GM19351 (cell line): ENCODE data around the gene TTN.

Experiments
- ATAC-seq: cut with Tn5 transposase; IDR thresholded peaks from one replicate; pipeline ENCODE4 v1.9.1; 2021; ENCODE audit warnings: mild to moderate bottlenecking, moderate library complexity; ENCODE audit not compliant: unreplicated experiment

TTN gene

DNA sequence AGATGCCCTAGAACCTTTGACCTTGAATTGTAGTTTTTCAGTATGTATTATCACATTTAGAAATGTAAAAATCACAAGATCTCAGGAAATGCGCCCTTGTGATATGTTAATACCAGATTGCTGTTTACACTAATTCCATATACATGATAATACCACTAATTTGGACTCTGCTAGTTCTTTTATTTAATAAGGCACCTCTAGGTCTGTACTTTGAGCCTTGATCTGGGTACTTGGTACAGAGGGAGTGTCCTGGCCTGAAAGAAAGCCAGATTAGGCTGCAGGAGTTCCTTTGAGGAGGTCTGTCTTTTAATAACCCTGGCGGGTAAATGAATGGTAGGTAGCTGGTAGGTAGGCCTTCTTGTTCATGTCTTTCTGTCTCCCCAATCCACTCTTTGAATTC lies 300.7 kb downstream of the TTN start:
- no peak for ATAC-seq

- ATAC-seq, result no peak
Observed at GRCh38 chr2:178506101-178506500, 301.1 kb downstream of the TTN start.

DNA sequence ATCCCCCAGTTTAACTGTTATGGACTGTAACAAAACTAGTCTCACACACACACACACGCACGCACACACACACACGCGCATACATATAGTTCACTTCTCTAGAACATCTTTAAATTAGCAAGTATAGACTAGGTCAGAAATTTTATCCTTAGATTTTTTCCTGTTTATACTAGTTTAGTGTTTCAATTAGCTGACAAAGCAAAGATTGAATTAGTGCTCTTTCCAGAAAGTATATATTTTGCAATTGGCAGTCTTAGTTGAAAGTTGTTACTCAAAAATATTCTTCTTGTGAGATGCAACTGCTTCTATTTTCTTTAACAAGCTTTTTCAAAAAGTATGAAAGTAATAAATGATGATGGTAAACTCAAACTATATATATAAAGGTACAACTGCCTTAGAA lies 304.5 kb downstream of the TTN start:
- no peak for ATAC-seq

DNA sequence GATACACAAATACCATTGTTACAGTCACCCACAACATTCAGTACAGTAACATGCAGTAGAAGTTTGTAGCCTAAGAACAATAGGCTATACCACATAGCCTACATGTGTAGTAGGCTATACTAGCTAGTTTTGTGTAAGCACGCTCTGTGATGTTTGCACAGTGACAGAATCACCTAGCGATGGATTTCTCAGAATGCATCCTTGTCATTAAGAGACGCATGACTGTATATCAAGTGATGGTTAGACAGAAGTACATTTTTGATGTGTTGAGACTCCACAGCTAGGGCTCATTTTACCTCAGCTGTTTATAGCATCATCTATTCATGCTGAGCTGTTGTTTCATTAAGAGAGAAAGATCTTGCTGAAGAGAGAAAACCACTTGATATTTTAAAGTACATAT lies 307.6 kb downstream of the TTN start:
- no peak for ATAC-seq

DNA sequence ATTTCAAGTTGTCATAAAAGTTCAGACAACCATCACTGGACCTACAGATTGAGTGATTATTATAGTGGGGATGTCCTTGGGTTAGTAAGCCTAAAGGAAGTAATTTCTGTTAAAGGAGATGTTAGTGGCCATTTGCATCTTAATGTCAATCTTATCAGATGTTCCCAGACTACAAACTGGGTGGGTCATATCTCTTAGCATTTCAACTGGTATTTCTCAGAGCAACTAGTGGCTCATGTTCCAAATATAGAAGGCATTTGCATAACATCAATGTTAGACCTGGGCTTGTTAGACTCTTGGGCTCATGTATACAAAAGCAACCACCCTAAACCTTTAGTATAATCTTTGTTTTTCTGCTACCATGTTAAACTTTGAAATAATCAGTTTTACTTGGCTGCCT lies 309.1 kb downstream of the TTN start:
- ATAC-seq, result peak; percentile 86

DNA sequence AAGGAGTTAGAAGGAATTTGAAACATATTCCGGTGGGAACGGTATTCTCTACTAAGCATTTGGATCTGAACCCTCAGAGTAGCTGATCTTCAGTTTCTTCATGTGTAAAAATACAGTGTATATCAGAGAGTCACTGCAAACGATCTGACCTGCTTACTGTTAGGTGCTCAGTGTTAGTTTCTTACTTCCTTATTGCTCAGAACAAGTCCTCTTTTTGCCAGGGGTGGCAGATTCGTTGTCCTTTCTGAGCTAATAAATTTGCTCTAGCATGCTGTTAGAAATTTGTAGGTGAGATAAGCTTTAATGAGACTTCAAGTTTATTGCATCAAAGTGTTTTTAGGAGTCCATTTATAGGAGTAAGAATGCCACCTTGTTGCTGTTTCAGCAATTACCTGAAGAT lies 311.2 kb downstream of the TTN start:
- ATAC-seq, result no peak

DNA sequence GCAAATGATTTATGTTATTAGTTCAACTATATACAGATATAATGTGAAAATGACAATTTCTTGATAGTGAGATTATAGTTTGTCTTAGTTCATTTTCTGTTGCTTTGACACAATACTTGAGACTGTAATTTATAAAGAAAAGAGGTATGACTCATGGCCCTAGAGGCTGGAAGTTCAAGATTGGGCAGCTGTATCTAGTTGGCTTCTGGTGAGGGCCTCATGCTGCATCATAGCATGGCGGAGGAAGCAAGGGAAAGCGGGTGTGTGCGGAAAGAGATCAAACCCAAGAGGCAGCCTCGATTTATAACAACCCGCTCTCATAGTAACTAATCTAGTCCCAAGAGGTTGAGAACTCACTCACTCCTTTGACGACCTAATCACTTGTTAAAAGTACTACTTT lies 315.6 kb downstream of the TTN start:
- ATAC-seq, result no peak

- ATAC-seq, result no peak
Observed at GRCh38 chr2:178485356-178485755, 321.9 kb downstream of the TTN start.

DNA sequence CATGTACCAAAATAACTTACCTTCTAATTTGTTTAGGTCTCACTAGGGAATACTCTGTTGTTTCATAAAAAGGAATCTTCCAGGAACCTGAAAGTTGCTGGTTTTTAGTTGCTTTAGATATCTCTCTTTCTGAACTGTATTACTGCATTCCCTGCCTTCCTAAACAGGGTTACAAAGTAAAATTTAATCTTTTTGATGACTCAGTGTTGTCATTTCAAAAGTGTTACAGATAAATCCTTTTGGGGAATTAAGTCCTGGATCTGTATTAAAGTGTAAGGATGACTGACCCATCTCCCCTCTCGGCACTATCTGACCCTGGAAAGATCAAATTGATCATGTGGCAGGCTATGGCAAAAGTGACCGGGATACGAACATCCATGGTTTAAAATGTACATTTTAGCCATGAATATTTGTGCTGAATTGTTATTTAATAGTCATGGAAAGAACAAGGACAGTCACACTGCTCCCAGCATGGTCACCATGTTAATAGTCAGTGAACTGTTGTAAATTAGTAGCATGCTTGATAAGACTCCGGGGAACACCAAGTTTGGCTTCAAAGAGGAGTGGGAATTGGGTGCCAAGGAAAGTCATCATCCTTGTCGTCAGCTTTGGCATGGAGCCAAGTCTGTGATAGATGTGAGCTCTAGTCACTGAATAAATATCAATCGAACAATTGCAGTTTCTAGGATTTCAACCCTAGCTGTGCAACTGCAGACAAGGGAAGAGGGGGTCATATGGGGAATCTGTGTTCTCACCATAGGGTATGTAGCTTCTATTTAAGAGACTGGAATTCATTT lies 322.8 kb downstream of the TTN start:
- no peak for ATAC-seq

GRCh38 chr2:178482437-178482836 lies 324.8 kb downstream of the TTN start:
- ATAC-seq, result peak; percentile 40

- ATAC-seq, result peak; percentile 58
Observed at GRCh38 chr2:178480227-178481181, 326.7 kb downstream of the TTN start, which contains the start of gene PLEKHA3. Gene PLEKHA3, plus strand, starts transcription at chr2:178480457. Its CDS starts 413 bp downstream, at chr2:178480870.

GRCh38 chr2:178479758-178480226 lies 327.4 kb downstream of the TTN start:
- no peak for ATAC-seq

- ATAC-seq, result no peak
Observed at GRCh38 chr2:178479275-178479616, 328.0 kb downstream of the TTN start.

GRCh38 chr2:178478439-178479274 lies 328.6 kb downstream of the TTN start, which contains the start of gene FKBP7:
Gene FKBP7, minus strand, starts transcription at chr2:178478600. Its CDS starts 101 bp downstream, at chr2:178478499.
- ATAC-seq, result peak; percentile 42

DNA sequence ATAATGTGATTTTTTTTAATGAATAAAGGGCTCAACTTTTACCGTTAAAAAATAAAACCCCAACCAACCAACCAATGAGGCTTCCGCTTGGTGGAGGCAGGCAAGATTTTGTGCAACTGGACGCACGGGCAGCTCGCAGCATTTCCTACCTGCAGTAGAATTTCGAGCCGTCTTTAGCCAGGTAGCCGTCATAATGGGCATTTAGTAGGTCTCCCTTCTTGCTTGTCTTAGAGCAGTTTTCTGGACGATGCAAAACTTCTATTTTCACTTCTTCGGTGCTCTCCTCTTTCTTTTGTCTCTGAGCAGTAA lies 329.1 kb downstream of the TTN start:
- no peak for ATAC-seq

GRCh38 chr2:178477443-178478129 lies 329.6 kb downstream of the TTN start:
- ATAC-seq, result no peak

DNA sequence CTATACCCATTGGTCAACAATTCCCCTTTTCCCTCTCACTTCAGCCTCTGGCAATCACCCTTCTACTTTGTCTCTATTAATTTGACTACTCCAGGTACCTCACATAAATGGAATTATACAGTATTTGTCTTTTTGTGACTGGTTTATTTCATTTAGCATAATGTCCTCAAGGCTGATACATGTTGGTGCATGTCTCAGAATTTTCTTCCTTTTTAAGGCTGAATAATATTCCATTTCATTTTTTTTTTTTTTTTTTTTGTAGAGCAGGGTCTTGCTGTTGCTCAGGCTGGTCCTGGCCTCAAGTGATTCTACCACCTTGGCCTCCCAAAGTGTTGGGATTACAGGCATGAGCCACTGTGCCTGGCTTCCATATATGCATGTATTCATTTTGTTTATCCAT lies 330.7 kb downstream of the TTN start:
- ATAC-seq, result no peak
